GM21360 (cell line): ENCODE results near the gene TPP2.

ENCODE experiments used
- ATAC-seq: cut with Tn5 transposase; IDR thresholded peaks from one replicate; pipeline ENCODE4 v1.9.1; 2021; ENCODE audit warnings: mild to moderate bottlenecking, moderate library complexity; ENCODE audit not compliant: unreplicated experiment

TPP2 gene

DNA sequence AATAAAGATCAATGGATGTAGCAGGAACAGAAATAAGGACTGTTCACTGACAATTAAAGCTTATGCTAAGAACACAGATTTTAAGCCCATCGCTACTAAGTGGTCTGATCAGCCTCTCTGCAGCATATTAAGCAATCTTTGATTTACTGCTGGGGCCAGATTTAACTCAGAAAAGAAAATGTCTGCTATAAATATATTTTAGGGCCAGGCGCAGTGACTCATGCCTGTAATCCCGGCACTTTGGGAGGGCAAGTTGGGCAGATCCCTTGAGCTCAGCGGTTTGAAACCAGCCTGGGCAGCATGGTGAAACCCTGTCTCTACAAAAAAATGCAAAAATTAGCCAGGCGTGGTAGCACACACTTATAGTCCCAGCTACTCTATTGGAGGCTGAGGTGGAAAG is 55.1 kb downstream of the TPP2 start:
- no peak for ATAC-seq

DNA sequence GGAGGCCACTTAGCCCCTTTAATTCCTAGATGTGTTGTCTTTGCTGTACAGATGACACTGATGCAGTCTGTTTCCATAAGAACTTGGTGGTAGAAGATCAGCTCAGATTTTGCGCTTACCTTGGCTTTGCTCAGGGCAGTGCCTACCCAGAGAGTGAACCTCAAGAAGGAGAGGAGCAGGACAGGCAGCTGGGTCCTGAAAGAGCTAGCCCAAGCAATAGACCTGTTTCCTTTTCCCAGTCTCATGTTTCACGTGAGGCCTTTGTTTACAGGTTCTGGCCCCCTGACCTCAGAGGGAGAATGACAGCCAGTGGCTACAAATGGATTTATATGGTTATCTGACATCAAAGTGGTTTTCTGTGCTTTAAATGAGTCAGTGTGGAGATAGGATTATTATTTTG is 58.0 kb downstream of the TPP2 start:
- no peak for ATAC-seq

DNA sequence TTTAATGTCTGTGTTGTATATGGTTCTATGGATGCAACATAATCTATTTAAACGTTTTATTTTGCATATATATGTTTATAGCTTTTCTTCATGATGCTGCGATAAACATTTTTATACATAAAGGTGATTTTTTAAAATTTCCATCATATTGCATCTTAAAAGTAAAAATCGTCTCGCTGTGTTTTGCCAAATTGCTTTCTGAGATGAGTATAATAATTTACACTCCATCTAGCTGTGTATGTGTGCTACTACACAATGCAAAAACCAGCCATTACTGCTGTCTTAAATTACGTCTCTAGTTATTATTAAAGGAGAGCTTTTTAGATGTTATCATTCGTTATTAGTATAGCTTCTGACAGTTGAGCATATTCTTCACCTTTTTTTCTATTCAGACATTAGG is 60.8 kb downstream of the TPP2 start:
- no peak for ATAC-seq

DNA sequence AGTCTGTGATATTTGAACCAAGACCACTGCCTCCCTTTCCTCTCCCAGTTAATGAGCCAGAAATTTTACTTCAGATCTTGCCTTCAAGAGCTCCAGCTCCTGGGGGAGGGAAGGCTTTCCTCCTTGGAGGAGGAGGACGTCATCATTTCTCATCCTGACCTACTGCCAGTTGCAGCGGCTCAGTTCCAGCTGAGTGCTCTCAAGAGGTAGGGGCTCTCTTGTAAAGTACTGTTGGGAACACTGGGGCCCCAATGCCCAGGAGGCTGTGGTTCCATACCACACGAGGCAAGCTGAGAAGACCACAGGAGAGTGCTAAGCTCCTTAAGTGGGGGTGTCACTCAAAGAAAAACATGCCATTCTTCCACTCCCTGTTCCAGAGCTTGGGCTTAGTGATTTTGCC is 61.9 kb downstream of the TPP2 start:
- no peak for ATAC-seq

DNA sequence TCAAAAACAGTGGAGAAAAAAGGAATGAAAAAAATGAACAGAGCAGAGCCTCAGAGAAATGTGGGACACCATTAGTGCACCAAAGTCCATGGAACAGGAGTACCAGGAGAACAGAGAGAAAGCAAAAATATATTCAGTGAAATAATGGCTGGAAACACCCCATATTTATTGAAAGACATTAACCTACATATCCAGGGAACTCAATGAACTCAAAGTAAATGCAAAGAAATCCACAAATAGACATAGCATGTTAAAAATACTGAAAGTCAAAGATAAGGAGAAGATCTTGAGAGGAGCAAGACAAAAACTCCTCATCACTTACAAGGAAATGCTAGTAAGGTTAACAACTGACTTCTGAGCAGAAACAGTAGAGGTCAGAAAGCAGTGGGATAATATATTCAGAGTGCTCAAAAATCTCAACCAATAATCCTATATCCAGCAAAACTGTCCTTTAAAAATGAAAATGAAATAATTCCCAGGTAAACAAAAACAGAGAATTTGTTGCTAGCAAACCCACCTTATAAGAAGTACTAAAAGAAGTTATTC is 62.5 kb downstream of the TPP2 start:
- no peak for ATAC-seq

GRCh38 chr13:102667023-102667422 is 70.2 kb downstream of the TPP2 start:
- ATAC-seq, result no peak

GRCh38 chr13:102667911-102668310 is 71.1 kb downstream of the TPP2 start:
- ATAC-seq, result no peak

DNA sequence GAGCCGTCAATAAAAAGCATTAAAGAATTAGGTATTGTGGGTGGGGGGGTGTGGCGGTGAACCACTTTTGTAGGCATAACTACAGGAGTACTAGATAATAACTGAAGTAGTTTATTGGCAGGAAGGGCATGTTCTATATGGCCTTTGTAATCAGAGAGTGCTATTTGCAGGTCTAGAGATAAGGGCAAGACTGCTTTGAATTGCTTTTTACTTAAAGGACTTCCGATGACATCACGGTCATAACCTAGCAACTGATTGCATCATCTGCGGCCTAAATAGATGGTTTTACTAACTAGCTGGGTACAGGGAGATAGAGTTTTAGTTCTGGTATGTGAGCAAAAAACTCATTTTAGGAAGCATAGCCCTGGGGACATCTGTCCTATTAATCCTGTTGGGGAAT is 73.3 kb downstream of the TPP2 start:
- ATAC-seq, result no peak

GRCh38 chr13:102675115-102675514 is 78.3 kb downstream of the TPP2 start:
- ATAC-seq, result no peak

GRCh38 chr13:102677122-102677521 is 80.3 kb downstream of the TPP2 start:
- ATAC-seq, result no peak

DNA sequence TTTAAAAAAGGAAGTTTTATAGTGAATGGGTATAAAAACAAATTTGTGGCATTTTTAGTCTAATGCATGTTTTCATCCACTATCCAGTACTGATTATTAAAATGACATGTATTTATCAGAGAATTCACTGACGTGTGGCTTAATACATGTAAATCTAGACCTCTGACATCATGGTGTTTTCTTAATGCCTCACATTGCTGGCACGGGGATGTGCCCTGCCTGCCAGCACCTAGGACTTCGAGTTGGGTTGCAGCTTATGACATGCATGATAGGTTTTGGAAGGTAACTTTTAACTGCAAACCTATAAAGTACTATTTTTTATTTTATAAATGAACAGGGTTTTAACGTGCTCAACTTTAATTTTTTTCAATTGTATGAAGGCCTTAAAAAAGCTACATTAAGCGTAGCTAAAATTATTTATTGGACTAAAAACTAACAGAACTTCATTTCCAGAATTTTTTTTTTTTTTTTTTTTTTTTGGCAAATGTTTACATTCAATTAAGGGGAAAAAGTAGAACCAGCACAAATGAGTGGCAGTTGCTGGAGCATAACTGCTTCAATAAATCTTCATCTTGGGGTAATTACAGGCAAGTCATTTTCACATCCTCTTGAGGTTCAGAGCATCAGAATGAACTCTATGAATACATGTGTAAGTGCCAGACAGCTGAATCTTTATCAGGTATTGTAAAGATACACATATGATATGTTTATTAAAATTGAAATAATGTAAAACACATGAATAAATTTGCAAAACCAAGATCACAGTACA is 81.7 kb downstream of the TPP2 start:
- ATAC-seq, result no peak

- ATAC-seq, result no peak
Measured at GRCh38 chr13:102679449-102680132, 82.8 kb downstream of the TPP2 start.

- no peak for ATAC-seq
Measured at GRCh38 chr13:102680133-102680717, 83.4 kb downstream of the TPP2 start.

DNA sequence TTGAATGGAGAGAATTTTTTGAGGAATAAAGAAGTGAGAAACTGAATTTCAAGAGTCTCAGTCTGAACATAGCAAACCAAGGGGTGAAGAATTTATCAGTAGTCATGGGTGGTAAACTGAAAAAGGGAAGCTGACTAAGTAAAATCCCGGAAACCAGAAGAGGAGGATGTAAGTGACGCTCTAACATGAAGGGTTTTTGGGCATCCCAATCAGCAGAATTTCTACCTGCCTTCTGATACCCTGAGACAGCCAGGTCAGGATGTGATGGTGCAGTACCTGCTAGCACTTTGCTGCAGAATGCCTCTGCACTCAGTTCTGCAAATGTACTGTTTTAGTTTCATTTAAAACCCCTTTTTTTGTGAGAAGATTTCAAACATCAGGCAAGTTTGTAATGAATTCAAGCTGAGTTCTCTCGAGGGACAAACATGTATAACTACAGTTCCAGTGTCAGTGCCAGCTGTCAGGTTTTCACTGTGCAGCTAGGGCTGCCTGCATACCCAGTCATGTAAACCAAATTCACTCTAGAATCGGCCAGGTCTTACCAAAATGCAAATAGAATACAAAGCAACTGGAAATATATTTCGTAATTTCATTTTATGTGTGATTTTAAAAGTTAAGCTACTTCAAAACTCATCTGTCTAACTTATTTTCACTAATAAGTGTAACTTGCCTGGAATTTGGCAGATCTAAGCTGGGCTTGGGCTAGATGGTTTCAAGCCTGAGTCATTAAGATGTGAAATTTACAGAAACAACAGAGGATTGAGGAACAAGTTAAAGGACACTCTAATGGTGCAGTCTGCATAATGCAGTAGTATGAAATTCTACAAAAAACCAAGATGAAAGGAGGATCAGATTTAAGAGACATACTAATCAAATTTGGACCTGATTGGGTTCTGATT is 84.3 kb downstream of the TPP2 start:
- peak; percentile 39 for ATAC-seq

DNA sequence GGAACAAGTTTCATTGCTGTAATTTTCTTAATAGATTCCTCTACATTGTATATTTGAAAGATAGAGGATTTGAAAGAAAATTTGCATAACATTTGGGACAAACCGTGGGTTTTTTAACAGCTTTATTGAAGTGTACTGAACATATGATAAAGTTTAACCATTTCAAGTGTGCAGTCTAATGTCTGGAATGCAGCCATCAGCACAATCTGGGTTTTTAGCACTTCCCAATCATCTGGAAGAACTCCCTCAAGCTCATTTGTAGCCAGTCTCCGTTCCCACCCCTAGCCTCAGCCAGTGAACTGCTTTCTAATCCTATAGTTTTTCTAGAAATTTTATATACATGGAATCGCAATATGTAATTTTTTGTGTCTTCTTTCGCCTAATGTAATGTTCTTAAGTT is 85.4 kb downstream of the TPP2 start:
- no peak for ATAC-seq

GRCh38 chr13:102682727-102683126 is 85.9 kb downstream of the TPP2 start:
- ATAC-seq, result no peak

GRCh38 chr13:102683637-102684036 is 86.9 kb downstream of the TPP2 start:
- ATAC-seq, result no peak

DNA sequence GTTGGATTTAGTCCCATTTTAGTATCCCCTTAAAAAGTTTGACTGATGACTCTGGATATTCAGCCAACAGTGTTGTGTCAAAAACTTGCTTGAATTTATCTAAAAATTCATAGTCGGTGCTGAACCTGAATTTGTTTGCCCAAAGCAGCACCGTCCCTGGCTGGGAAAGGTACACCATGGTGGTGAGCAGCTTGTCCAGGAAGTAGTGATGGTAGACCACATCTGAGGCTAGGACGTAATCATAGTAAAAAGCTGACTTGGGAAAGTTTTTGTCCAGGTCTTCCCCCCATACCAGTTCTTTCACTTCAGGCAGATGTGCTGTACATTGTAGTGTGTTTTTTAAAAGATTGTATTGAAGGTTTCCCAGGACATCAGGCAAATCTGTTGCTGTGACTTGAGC is 89.2 kb downstream of the TPP2 start:
- ATAC-seq, result no peak

DNA sequence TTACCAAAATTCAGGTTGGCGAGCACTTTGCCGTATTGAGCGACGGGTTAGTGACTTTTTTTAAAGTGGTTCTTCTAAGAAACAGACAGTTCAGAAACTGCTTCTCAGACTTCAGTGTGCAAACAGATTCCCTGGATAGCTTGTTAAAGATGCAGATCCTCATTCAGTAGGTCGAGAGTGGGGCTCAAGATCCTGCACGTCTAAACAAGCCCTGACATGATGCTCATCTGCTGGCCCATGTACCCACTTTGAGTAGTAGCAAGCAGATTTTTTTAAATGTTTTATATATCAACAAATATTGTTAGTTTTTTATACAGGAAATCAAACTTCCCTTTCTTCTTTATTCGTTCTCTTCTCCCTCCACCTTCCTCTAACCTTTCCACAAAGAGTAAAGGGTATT is 90.7 kb downstream of the TPP2 start:
- no peak for ATAC-seq

DNA sequence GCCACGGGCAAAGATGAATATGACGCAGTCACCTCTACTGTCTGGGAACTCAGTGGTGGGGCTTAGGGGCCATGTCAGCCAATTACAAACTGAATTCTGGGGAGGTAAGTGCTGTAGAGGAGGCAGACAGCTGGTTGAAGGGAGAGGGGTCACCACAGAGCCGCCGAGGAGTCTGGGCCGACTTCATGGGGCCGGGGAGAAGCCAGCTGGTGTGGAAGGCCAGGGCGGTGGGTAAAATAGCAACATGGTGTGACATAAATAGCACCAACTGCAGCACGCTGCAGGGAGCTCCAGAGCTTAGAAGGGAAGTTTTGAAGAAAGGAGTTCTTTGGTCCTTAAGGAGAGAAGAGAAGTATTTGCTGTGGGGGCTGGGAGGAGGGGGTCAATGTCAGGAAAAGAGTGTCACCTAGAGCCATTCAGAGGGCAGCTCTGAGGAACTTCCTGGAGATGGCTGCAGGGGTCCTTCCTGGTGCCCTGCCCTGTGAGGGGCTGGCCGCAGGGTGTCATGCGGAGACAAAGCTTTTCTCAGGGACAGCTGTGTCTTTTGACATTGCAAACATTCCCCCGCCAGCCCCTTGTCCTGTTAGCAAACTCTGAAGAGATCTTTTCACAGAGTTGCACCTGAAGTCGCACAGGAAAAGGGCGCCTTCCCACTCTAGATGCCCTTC is 91.7 kb downstream of the TPP2 start:
- ATAC-seq, result no peak
